Measurements from ENCODE around the gene SORCS1.

DNA sequence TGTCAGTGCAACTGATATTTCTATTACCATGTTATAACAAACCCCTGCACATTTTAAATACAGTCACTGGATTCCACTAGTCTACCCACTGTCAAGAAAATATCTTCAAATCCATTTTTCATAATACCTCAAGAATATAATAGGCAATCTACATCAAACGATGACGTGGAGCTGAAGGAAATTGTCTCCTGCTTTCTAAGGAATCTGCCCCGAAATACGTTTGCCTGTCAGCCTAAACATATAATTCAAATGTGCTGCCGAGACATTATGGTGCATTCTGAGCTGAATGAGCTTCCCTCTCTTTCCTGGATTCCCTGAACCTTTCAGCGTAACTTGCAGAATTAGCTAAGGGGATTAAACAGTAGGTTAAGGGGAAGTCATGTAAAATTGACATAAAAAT lies 306.8 kb downstream of the SORCS1 start:
- TF ChIP-seq YY1 (IDR thresholded peaks at IDR 0.05; ENCODE audit: extremely low read depth, insufficient replicate concordance, low read depth, low read length) (no peak), CTCF (IDR thresholded peaks at IDR 0.05 in 2 of 3, conservative IDR thresholded peaks at IDR 0.05 in 1 of 3; ENCODE audit: borderline replicate concordance in 1 of 3, insufficient read depth in 1 of 3, low read depth in 2 of 3, low read length in 2 of 3) (no peak), JUND (IDR thresholded peaks at IDR 0.05) (no peak), EZH2 (IDR thresholded peaks at IDR 0.05) (no peak), POLR2A (IDR thresholded peaks at IDR 0.05; ENCODE audit: borderline replicate concordance, extremely low read depth, insufficient read depth, insufficient read length) (no peak)
- TF ChIP-seq, protein P1, sequence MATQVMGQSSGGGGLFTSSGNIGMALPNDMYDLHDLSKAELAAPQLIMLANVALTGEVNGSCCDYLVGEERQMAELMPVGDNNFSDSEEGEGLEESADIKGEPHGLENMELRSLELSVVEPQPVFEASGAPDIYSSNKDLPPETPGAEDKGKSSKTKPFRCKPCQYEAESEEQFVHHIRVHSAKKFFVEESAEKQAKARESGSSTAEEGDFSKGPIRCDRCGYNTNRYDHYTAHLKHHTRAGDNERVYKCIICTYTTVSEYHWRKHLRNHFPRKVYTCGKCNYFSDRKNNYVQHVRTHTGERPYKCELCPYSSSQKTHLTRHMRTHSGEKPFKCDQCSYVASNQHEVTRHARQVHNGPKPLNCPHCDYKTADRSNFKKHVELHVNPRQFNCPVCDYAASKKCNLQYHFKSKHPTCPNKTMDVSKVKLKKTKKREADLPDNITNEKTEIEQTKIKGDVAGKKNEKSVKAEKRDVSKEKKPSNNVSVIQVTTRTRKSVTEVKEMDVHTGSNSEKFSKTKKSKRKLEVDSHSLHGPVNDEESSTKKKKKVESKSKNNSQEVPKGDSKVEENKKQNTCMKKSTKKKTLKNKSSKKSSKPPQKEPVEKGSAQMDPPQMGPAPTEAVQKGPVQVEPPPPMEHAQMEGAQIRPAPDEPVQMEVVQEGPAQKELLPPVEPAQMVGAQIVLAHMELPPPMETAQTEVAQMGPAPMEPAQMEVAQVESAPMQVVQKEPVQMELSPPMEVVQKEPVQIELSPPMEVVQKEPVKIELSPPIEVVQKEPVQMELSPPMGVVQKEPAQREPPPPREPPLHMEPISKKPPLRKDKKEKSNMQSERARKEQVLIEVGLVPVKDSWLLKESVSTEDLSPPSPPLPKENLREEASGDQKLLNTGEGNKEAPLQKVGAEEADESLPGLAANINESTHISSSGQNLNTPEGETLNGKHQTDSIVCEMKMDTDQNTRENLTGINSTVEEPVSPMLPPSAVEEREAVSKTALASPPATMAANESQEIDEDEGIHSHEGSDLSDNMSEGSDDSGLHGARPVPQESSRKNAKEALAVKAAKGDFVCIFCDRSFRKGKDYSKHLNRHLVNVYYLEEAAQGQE (IDR thresholded peaks at IDR 0.05; ENCODE audit: low read depth) = no peak
- TF ChIP-seq, protein P2, sequence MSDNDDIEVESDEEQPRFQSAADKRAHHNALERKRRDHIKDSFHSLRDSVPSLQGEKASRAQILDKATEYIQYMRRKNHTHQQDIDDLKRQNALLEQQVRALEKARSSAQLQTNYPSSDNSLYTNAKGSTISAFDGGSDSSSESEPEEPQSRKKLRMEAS (IDR thresholded peaks at IDR 0.05) = no peak

All from HCT116 (cell line).